Karpas-422 (cell line): ENCODE data around the gene TPSD1. TPM values are rescaled to one million over a fixed set of nuclear protein-coding genes. Genes with fewer than 3 reads are reported as not detected.
"Not testable (repeated sequence)": the region's sequence is repeated elsewhere in the genome, so short reads cannot be mapped to it uniquely, and the experiment has no call there.

ENCODE experiments used
- DNase-seq: peaks from one replicate; pipeline ENCODE4 v3.0.0-alpha.2; 2015
- H2AFZ ChIP-seq: fragments of 200-600 bp; sonication (generic); 2 replicates; pipeline ENCODE4 v1.6.1; 2014; ENCODE audit warnings: antibody characterized with exemption, low read length, mixed read lengths
- H3K27ac ChIP-seq: fragments of 200-600 bp; sonication (generic); 2 replicates; pipeline ENCODE4 v1.5.1; 2014; ENCODE audit warnings: mild to moderate bottlenecking, low read length, moderate library complexity
- H3K27me3 ChIP-seq: fragments of 200-600 bp; sonication (generic); 2 replicates; pipeline ENCODE4 v1.6.1; 2014; ENCODE audit warnings: low read length, mixed read lengths
- H3K36me3 ChIP-seq: fragments of 200-600 bp; sonication (generic); 2 replicates; pipeline ENCODE4 v1.6.1; 2014; ENCODE audit warnings: low read length, mixed read lengths; ENCODE audit not compliant: insufficient read depth
- H3K4me1 ChIP-seq: fragments of 200-600 bp; sonication (generic); 2 replicates; pipeline ENCODE4 v1.6.1; 2014; ENCODE audit warnings: mild to moderate bottlenecking, low read length, mixed read lengths
- H3K4me2 ChIP-seq: fragments of 200-600 bp; sonication (generic); 2 replicates; pipeline ENCODE4 v1.6.1; 2014; ENCODE audit warnings: low read length, low read depth, mild to moderate bottlenecking; ENCODE audit not compliant: poor library complexity, severe bottlenecking
- H3K4me3 ChIP-seq: fragments of 200-600 bp; sonication (generic); 2 replicates; pipeline ENCODE4 v1.5.1; 2014; ENCODE audit warnings: mild to moderate bottlenecking, antibody characterized with exemption, low read length, mixed read lengths
- H3K79me2 ChIP-seq: fragments of 200-600 bp; sonication (generic); 2 replicates; pipeline ENCODE4 v1.6.1; 2014; ENCODE audit warnings: mild to moderate bottlenecking, low read length, mixed read lengths
- H3K9ac ChIP-seq: fragments of 200-600 bp; sonication (generic); 2 replicates; pipeline ENCODE4 v1.6.0; 2014; ENCODE audit warnings: low read length
- H3K9me2 ChIP-seq: fragments of 200-600 bp; sonication (generic), shearing (Covaris generic); replicated peaks from 2 replicates; pipeline ENCODE4 v1.6.0; 2014; ENCODE audit warnings: mild to moderate bottlenecking, low read length, moderate library complexity; ENCODE audit not compliant: insufficient read depth
- H3K9me3 ChIP-seq: fragments of 300-700, 200-600 bp; sonication (generic); 2 replicates; pipeline ENCODE4 v1.6.1; 2014; ENCODE audit warnings: low read length, mixed read lengths
- H4K20me1 ChIP-seq: fragments of 200-600 bp; sonication (generic); 2 replicates; pipeline ENCODE4 v1.6.1; 2014; ENCODE audit warnings: mild to moderate bottlenecking, antibody characterized with exemption, low read length, low read depth; ENCODE audit not compliant: insufficient read depth
- total RNA-seq: library from RNA; depleted of rRNA; stranded (reverse); fragments of >200 nt; shearing (Covaris generic); gene quantifications from 2 replicates; pipeline ENCODE4 v1.2.3, GENCODE V29; 2014; ENCODE audit warnings: low replicate concordance

TPSD1 gene
- total RNA-seq, 1 experiment from 2014 or later, result not detected

DNA sequence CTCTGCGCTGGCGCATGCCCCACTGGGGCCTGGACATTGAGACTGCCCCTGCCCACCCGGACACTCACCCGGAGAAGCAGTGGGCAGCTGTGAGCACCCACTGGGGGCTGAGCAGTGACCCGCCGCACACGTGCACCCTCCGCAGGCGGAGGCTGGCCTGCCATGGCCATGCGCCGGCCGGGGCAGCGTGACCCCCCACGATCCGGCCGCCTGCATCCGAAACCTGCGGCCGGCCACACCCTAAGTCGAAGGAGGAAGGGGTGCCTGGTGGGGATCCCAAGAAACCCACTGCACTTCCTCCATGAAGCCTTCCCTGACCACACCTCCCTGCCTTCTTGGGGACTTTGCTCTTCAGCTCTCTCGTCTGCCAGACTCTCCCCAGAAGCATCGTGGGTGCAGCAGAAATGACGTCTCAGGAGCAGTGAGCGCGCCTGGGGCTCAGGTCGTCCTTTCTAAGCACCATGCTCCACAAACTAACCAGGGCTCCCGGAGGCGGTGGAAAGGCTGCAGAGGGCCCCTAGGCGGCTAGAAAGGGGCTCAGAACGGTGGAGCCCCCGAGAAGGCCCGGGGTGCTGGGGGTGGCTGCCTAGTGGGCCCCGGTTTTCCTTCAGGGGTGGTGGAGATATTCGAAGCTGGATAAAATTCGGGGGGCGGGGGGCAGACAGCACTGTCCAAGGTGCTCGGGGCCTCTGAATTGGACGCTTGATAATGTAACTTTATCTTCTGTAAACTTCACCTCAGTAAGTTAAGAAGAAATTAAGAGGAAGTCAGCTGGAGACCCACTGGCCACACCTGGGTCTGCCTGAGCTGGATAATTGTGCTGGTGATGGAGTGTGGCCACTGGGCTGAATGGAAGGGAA lies 32.3 kb upstream of the TPSD1 start:
- 0 out of 2 replicates have a peak, but pooled peaks cover 3% of the 10 kb centered on the region for H4K20me1 ChIP-seq
- H3K79me2 ChIP-seq, result no peaks in the 10 kb centered on the region
- H2AFZ ChIP-seq, result no peak overlapping the region
- no peaks in the 10 kb centered on the region for H3K9me2 ChIP-seq
- no peak overlapping the region for H3K4me2 ChIP-seq
- H3K27ac ChIP-seq, result no peak overlapping the region
- no peaks in the 10 kb centered on the region for H3K4me1 ChIP-seq
- no peaks in the 10 kb centered on the region for H3K36me3 ChIP-seq
- no peaks in the 10 kb centered on the region for H3K27me3 ChIP-seq
- no peaks in the 10 kb centered on the region for H3K9me3 ChIP-seq
- H3K9ac ChIP-seq, result no peak overlapping the region
- no peak overlapping the region for H3K4me3 ChIP-seq
- DNase-seq, result no peak

DNA sequence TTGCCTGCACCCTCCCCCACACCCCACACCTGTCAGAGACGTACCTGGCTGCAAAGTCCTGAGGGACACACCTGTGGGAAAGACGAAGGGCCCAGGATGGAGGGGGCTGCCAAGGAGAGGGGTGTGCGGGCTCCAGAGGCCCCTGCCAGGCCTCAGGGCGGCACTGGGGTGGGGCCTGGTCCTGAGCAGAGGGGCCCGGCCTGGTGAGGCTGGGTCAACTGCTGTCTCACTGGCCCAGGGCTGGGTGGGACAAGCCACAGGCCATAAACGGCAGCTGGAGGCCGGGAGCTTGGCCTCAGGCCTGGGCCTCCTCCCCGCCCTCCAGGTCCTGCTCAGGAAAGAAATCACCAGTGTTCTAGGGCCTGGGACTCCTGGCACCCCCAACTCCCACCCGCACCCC lies 31.3 kb upstream of the TPSD1 start:
- Histone ChIP-seq H3K4me2 (no peak overlapping the region), H4K20me1 (0 out of 2 replicates have a peak, but pooled peaks cover 3% of the 10 kb centered on the region), H2AFZ (no peak overlapping the region), H3K79me2 (no peaks in the 10 kb centered on the region), H3K4me3 (no peak overlapping the region), H3K27ac (no peak overlapping the region), H3K36me3 (no peaks in the 10 kb centered on the region), H3K27me3 (no peaks in the 10 kb centered on the region), H3K4me1 (no peaks in the 10 kb centered on the region), H3K9me3 (no peaks in the 10 kb centered on the region), H3K9me2 (no peaks in the 10 kb centered on the region), H3K9ac (no peak overlapping the region)
- no peak for DNase-seq

DNA sequence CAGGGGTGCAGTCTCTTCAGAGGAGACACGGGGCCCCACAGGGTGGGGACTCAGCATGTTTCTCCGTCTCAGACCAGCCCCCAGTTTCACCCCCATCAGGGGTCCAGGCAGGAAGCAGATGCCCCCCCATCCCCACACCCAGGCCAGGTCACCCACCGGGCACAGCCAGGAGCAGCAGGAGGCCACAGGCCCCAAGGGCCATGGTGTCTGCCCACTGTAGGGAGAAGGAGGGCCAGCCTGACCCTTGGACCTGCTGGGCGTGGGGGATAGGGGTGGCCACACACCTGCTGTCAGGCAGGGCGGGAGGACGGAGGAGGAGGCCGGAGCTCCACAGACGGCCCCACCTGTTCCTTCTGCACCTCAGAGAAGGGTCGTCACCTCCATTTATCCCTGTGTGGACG lies 30.8 kb upstream of the TPSD1 start, which contains the start of gene TPSG1:
Gene TPSG1 (minus strand): TSS at position 218 of the 401 bp plus-strand sequence. CDS start 16 bp downstream, at position 202.
- H4K20me1 ChIP-seq, result 0 out of 2 replicates have a peak, but pooled peaks cover 3% of the 10 kb centered on the region
- H3K79me2 ChIP-seq, result no peaks in the 10 kb centered on the region
- H3K9me3 ChIP-seq, result no peaks in the 10 kb centered on the region
- no peaks in the 10 kb centered on the region for H3K4me1 ChIP-seq
- no peak within 1 kb of the TSS for H2AFZ ChIP-seq
- H3K27me3 ChIP-seq, result no peaks in the 10 kb centered on the region
- no peak for DNase-seq
- H3K9ac ChIP-seq, result no peak within 1 kb of the TSS
- H3K27ac ChIP-seq, result no peak within 1 kb of the TSS
- no peaks in the 10 kb centered on the region for H3K36me3 ChIP-seq
- no peaks in the 10 kb centered on the region for H3K9me2 ChIP-seq
- H3K4me2 ChIP-seq, result no peak within 1 kb of the TSS
- H3K4me3 ChIP-seq, result no peak within 1 kb of the TSS

DNA sequence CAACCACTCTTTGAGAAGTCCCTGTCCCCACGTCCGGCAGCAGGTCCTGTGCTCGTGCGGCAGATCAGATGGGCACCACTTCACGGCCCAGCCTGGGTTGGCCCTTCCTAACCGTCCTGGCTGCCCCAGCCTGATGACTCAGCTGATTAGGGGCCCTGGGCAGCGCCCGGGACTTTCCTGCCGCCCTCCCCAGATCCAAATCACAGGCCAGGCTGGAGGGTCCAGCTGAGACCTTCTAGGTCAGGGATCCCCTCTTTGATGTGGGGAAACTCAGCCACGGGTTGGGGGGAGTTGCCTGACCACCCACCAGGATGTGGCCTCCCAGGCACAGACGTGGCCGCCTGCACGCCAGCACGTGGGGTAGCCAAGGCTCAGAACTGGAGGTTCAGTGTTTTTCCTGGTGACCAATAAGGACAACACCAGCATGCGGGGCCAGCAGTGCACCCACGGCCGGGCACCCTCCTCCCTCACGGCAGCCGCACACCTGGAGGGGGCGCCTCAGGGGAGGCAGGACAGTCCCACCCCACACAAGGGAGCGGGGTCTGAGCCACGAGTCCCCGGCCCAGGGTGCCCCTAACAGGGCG lies 30.0 kb upstream of the TPSD1 start:
- not testable (repeated sequence) for H3K27me3 ChIP-seq, DNase-seq, H3K4me1 ChIP-seq, H3K27ac ChIP-seq, H3K9me3 ChIP-seq, H3K4me2 ChIP-seq, H3K4me3 ChIP-seq, H4K20me1 ChIP-seq, H3K79me2 ChIP-seq, H2AFZ ChIP-seq, H3K9ac ChIP-seq, H3K9me2 ChIP-seq, H3K36me3 ChIP-seq

DNA sequence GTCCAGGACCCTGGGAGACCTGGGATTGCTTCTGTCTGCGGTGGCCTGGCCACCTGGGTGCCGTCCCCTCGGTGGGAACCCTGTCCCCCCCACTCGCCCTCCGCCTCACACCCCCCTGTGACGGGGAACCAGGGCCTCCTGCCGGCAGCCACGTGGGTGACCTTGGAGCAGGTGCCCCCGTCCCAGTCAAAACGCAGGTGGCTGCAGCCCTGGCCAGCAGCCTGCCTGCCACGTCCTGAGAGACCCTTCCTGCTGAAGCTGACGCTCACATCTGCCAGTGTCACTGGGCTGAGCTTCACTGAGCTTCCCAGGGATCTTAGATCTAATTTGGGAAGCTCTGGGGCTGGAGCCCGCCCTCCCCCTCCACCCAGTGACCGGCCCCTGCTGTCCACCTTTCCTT lies 29.2 kb upstream of the TPSD1 start:
- not testable (repeated sequence) for H2AFZ ChIP-seq, H3K27me3 ChIP-seq, H3K9me2 ChIP-seq, DNase-seq, H3K27ac ChIP-seq, H3K79me2 ChIP-seq, H3K4me2 ChIP-seq, H3K9me3 ChIP-seq, H3K36me3 ChIP-seq, H4K20me1 ChIP-seq, H3K4me3 ChIP-seq, H3K9ac ChIP-seq, H3K4me1 ChIP-seq

DNA sequence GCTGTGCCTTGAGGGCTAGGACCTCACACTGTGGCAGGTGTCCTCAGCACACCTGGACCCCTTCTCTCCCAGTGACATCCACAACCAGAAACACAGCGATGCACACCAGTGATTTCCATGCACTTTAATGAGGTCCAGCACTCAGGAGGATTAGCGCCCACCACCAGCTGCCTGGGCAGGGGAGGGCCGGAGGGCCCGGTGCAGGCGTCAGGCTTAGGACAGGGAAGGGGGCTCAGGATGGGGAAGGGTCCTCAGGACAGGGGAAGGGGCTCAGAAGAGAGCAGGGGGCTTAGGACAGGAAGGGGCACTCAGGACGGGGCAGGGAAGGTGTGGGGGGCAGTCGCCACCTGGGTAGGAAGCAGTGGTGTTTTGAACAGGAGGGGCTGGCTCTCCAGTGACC lies 27.6 kb upstream of the TPSD1 start:
- not testable (repeated sequence) for H3K79me2 ChIP-seq, H3K4me3 ChIP-seq, H3K4me1 ChIP-seq, H3K9me3 ChIP-seq, H3K27me3 ChIP-seq, H3K36me3 ChIP-seq, H4K20me1 ChIP-seq, H3K4me2 ChIP-seq, H3K9me2 ChIP-seq, DNase-seq, H3K9ac ChIP-seq, H2AFZ ChIP-seq, H3K27ac ChIP-seq

DNA sequence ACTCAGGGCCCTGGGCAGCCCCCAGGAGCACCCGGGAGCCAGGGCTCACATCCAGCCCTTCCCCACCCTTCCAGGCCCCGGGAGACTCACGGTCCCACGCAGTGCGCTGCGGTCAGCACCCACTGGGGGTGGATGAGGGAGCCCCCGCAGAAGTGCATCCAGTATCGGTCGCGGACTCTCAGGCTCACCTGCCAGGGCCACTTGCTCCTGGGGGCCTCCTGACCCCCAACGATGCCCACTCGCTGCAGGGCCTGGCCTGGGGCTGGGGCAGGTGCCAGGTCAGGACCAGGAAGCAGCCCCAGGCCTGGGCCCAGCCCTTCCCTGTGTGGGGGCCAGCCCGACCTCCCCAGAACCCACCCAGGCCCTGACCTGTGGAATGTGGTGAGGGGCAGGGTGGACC lies 26.4 kb upstream of the TPSD1 start:
- not testable (repeated sequence) for H3K9me2 ChIP-seq, DNase-seq, H3K9ac ChIP-seq

DNA sequence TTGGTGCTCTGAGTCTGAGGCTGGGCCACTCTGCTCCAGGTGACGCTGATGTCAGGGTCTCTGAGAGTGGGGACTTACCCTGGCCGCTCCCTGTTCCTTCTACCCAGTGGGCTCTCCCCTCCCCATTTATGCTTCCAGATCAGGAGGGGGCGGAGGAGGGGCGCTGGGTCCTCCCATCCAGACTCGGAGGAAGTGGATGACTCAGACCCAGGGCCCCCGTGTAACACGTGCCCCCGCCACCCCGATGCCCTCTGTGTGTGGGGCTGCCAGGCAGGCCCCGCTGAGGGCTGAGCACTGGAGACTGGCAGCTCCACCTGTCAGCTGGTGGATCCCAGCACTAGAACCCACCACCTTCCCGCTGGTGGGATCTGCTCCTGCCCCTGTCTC lies 25.8 kb upstream of the TPSD1 start, which contains the start of gene TPSB2:
Gene TPSB2 (minus strand): TSS at position 101 of the 387 bp plus-strand sequence. CDS start 233 bp downstream, outside the sequence.
- DNase-seq, H3K27me3 ChIP-seq, H3K9me2 ChIP-seq, H4K20me1 ChIP-seq, H3K36me3 ChIP-seq, H3K4me3 ChIP-seq, H3K9me3 ChIP-seq, H3K9ac ChIP-seq, H3K27ac ChIP-seq, H3K79me2 ChIP-seq, H3K4me1 ChIP-seq, H2AFZ ChIP-seq, H3K4me2 ChIP-seq: not testable (repeated sequence)

More for the DNA sequence above, 26.4 kb upstream of the TPSD1 start:
- H3K4me3 ChIP-seq, H3K9me3 ChIP-seq, H3K27ac ChIP-seq, H3K4me1 ChIP-seq, H2AFZ ChIP-seq, H3K27me3 ChIP-seq, H3K79me2 ChIP-seq, H3K4me2 ChIP-seq, H4K20me1 ChIP-seq, H3K36me3 ChIP-seq: not testable (repeated sequence)
